Fibroblast of the aortic adventitia (primary cell): ENCODE measurements around the gene ELMOD3. TPM values are rescaled to one million over a fixed set of nuclear protein-coding genes. Genes with fewer than 3 reads are reported as not detected.

Source experiments
- DNase-seq: peaks from one replicate; pipeline ENCODE4 v3.0.0-alpha.2; 2010; ENCODE audit warnings: low read depth
- H3K4me3 ChIP-seq: 2 replicates; pipeline ENCODE4 v1.5.1; 2011; ENCODE audit warnings: low read depth, mild to moderate bottlenecking, control low read depth, low read length, moderate library complexity
- small RNA-seq: library from RNA; depleted of rRNA; stranded (forward); fragments of <200 nt; gene quantifications from one replicate; pipeline ENCODE3, GENCODE V24; 2012
- total RNA-seq: library from RNA; depleted of rRNA; stranded (reverse); fragments of >200 nt; gene quantifications from 2 replicates; pipeline ENCODE4 v1.2.3, GENCODE V29; 2012; ENCODE audit warnings: low replicate concordance
- TF ChIP-seq, protein P1 (sequence below): IDR thresholded peaks from 2 replicates; pipeline ENCODE4 v1.5.1; 2011; ENCODE audit warnings: mild to moderate bottlenecking, low read length, control low read depth, inconsistent platforms; ENCODE audit not compliant: insufficient read depth

The ELMOD3 gene
- total RNA-seq, 1 donor, result 19.3 TPM

- H3K4me3 ChIP-seq, result no peak overlapping the region
- no peak for DNase-seq
- TF ChIP-seq, protein P1, sequence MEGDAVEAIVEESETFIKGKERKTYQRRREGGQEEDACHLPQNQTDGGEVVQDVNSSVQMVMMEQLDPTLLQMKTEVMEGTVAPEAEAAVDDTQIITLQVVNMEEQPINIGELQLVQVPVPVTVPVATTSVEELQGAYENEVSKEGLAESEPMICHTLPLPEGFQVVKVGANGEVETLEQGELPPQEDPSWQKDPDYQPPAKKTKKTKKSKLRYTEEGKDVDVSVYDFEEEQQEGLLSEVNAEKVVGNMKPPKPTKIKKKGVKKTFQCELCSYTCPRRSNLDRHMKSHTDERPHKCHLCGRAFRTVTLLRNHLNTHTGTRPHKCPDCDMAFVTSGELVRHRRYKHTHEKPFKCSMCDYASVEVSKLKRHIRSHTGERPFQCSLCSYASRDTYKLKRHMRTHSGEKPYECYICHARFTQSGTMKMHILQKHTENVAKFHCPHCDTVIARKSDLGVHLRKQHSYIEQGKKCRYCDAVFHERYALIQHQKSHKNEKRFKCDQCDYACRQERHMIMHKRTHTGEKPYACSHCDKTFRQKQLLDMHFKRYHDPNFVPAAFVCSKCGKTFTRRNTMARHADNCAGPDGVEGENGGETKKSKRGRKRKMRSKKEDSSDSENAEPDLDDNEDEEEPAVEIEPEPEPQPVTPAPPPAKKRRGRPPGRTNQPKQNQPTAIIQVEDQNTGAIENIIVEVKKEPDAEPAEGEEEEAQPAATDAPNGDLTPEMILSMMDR, result no peak
Observed at GRCh38 chr2:85439986-85440385, 85.4 kb downstream of the ELMOD3 start.

GRCh38 chr2:85440729-85441128, 86.2 kb downstream of the ELMOD3 start:
- DNase-seq, result no peak
- TF ChIP-seq, protein P1, result no peak
- H3K4me3 ChIP-seq, result no peak overlapping the region

Small RNAs within 50 kb of the gene (small RNA-seq; reads per million reads assigned to genes)
- not detected for gene AC062037.1
- gene AC062037.2, result not detected
- not detected for gene RF00019
- gene RN7SL113P, result not detected

Other genes with a start within 250 kb of the ELMOD3 start
- 3.5 and 3.7 TPM in 2 replicates for gene TCF7L1, start 221.4 kb upstream of the ELMOD3 start, total RNA-seq
- gene TGOLN2, start 26.8 kb upstream of the ELMOD3 start, total RNA-seq, result 90.3 and 112 TPM in 2 replicates
- gene RETSAT, start 241 bp upstream of the ELMOD3 start, total RNA-seq, result 31.2 and 60.1 TPM in 2 replicates
- gene CAPG, start 55.6 kb downstream of the ELMOD3 start, total RNA-seq, result 131 and 144 TPM in 2 replicates
- 0.27 TPM in 1 of 2 replicates, not detected in the other for gene SH2D6, start 63.9 kb downstream of the ELMOD3 start, total RNA-seq
- gene MAT2A, start 184.4 kb downstream of the ELMOD3 start, total RNA-seq, result 161 and 179 TPM in 2 replicates
- 26.7 and 43.3 TPM in 2 replicates for gene GGCX, start 206.7 kb downstream of the ELMOD3 start, total RNA-seq
- gene VAMP8, start 222.8 kb downstream of the ELMOD3 start, total RNA-seq, result 0.54 and 1.7 TPM in 2 replicates
- 33.8 and 56.2 TPM in 2 replicates for gene VAMP5, start 229.7 kb downstream of the ELMOD3 start, total RNA-seq
- gene RNF181, start 241.0 kb downstream of the ELMOD3 start, total RNA-seq, result 86.7 and 213 TPM in 2 replicates
- gene TMEM150A, start 247.9 kb downstream of the ELMOD3 start, total RNA-seq, result 7.4 and 8.6 TPM in 2 replicates